Measurements from ENCODE around the gene TNIP1. TPM values are rescaled to one million over a fixed set of nuclear protein-coding genes. Genes with fewer than 3 reads are reported as not detected.

TNIP1 gene
- total RNA-seq, 1 experiment from 2014 or later: 65.7 TPM

DNA sequence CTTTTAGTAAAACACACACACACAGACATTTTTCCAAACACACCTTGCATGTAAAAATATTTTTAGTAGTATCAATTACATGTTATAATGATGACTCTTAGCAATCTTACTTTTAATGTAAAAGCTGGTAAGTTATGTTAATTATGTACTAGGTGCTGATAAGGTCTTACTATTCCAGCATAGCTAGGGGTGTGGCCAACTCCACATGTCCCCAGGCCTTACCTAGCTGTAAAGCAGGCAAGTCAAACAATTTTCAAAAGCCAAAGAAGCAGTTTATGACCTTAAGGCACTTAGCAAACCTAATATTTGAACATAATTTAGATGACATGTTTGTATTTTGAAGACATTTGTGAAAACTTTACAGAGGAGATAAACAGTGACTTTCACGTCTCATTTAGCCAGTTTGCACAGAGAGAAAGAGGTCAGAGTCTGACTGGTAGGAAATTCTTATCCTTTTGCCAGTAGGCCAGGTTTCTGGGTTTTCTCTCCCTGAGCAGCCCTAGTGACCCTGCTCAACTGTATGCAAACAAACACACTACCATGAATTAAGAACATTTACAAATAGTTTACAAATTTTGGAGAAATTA, 86.9 kb downstream of the TNIP1 start:
- Histone ChIP-seq H3K4me1 (peaks cover 19% of the 10 kb centered on the region), H3K4me3 (ENCODE audit: low read depth, low read length) (no peak overlapping the region), H3K9me3 (peaks cover 12% of the 10 kb centered on the region; the same call in 1 of the 2 replicates), H3K27me3 (replicated peaks; ENCODE audit: control insufficient read depth, insufficient read depth, low read length) (no peaks in the 10 kb centered on the region), H3K36me3 (ENCODE audit: control insufficient read depth, insufficient read depth, low read length) (no peaks in the 10 kb centered on the region)
- BruUV-seq (replicated peaks): no TSS peak
- CTCF ChIA-PET: interaction anchor here (0.6 to 1.0 kb wide), 5 partner anchors 8 to 536 kb away, joined by 3 to 9 read pairs (median 4); no protein-coding TSS in a partner anchor
- TF ChIP-seq, protein P1, sequence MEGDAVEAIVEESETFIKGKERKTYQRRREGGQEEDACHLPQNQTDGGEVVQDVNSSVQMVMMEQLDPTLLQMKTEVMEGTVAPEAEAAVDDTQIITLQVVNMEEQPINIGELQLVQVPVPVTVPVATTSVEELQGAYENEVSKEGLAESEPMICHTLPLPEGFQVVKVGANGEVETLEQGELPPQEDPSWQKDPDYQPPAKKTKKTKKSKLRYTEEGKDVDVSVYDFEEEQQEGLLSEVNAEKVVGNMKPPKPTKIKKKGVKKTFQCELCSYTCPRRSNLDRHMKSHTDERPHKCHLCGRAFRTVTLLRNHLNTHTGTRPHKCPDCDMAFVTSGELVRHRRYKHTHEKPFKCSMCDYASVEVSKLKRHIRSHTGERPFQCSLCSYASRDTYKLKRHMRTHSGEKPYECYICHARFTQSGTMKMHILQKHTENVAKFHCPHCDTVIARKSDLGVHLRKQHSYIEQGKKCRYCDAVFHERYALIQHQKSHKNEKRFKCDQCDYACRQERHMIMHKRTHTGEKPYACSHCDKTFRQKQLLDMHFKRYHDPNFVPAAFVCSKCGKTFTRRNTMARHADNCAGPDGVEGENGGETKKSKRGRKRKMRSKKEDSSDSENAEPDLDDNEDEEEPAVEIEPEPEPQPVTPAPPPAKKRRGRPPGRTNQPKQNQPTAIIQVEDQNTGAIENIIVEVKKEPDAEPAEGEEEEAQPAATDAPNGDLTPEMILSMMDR (IDR thresholded peaks at IDR 0.05; ENCODE audit: insufficient read depth in 1 of 2, low read depth in 1 of 2, low read length in 1 of 2, severe bottlenecking in 1 of 2, unreplicated experiment in 1 of 2): no peak
- peaks cover 33% of the 10 kb centered on the region for H3K9me3 Mint-ChIP-seq (ENCODE audit: unreplicated experiment)
- DNase-seq: peak; percentile 73 to 82
- intact Hi-C loops (cut with micrococcal nuclease; ENCODE audit: unreplicated experiment): no loop called here
- H3K36me3 Mint-ChIP-seq (ENCODE audit: insufficient read depth, unreplicated experiment): no peaks in the 10 kb centered on the region
- H3K27ac Mint-ChIP-seq (ENCODE audit: unreplicated experiment): peak overlapping the region; percentile 7
- POLR2A ChIA-PET: no interaction called here
- peaks cover 13% of the 10 kb centered on the region for H3K4me1 Mint-ChIP-seq (ENCODE audit: low read depth, unreplicated experiment)
- no peaks in the 10 kb centered on the region for H3K27me3 Mint-ChIP-seq (ENCODE audit: insufficient read depth, unreplicated experiment)
- no peak overlapping the region for H3K4me3 Mint-ChIP-seq (ENCODE audit: unreplicated experiment)

DNA sequence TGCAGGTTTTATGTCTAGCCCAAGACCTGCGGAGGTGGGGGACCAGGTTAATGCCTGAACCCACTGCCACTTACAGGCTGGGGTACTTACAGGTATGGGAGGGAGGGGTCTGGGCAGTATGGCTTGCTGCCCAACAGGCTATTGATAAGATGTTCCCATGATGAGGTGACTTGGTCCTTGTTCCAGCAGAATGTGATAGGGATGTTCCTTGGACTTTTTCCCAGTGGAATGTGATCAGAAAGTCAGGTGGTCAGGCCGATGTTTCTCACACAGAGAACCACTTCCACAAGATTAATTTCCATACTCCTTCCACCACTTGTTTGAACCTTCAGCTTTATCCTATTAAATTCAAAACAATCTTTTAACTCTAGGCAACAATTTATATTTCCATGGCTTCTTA, 87.4 kb downstream of the TNIP1 start:
- TF ChIP-seq, protein P1 (IDR thresholded peaks at IDR 0.05; ENCODE audit: insufficient read depth in 1 of 2, low read depth in 1 of 2, low read length in 1 of 2, severe bottlenecking in 1 of 2, unreplicated experiment in 1 of 2): no peak
- peaks cover 33% of the 10 kb centered on the region for H3K9me3 Mint-ChIP-seq (ENCODE audit: unreplicated experiment)
- H3K9me3 ChIP-seq: peaks cover 12% of the 10 kb centered on the region; the same call in 1 of the 2 replicates
- peaks cover 13% of the 10 kb centered on the region for H3K4me1 Mint-ChIP-seq (ENCODE audit: low read depth, unreplicated experiment)
- peaks cover 19% of the 10 kb centered on the region for H3K4me1 ChIP-seq
- ChIA-PET CTCF (interaction anchor here (0.6 to 1.0 kb wide), 4 partner anchors 9 to 535 kb away, joined by 3 to 9 read pairs (median 4); no protein-coding TSS in a partner anchor), POLR2A (no interaction called here)
- no peaks in the 10 kb centered on the region for H3K27me3 ChIP-seq (replicated peaks; ENCODE audit: control insufficient read depth, insufficient read depth, low read length)
- H3K36me3 ChIP-seq (ENCODE audit: control insufficient read depth, insufficient read depth, low read length): no peaks in the 10 kb centered on the region
- peak overlapping the region; percentile 7 for H3K27ac Mint-ChIP-seq (ENCODE audit: unreplicated experiment)
- H3K27me3 Mint-ChIP-seq (ENCODE audit: insufficient read depth, unreplicated experiment): no peaks in the 10 kb centered on the region
- no peaks in the 10 kb centered on the region for H3K36me3 Mint-ChIP-seq (ENCODE audit: insufficient read depth, unreplicated experiment)
- no peak overlapping the region for H3K4me3 ChIP-seq (ENCODE audit: low read depth, low read length)
- H3K4me3 Mint-ChIP-seq (ENCODE audit: unreplicated experiment): no peak overlapping the region
- no TSS peak for BruUV-seq (replicated peaks)
- intact Hi-C loops (cut with micrococcal nuclease; ENCODE audit: unreplicated experiment): no loop called here
- DNase-seq: no peak

- H3K36me3 Mint-ChIP-seq (ENCODE audit: insufficient read depth, unreplicated experiment): no peaks in the 10 kb centered on the region
- Histone ChIP-seq H3K4me1 (peaks cover 19% of the 10 kb centered on the region), H3K4me3 (ENCODE audit: low read depth, low read length) (no peak overlapping the region), H3K36me3 (ENCODE audit: control insufficient read depth, insufficient read depth, low read length) (no peaks in the 10 kb centered on the region), H3K27me3 (replicated peaks; ENCODE audit: control insufficient read depth, insufficient read depth, low read length) (no peaks in the 10 kb centered on the region), H3K9me3 (peaks cover 12% of the 10 kb centered on the region; the same call in 1 of the 2 replicates)
- BruUV-seq (replicated peaks): no TSS peak
- H3K27me3 Mint-ChIP-seq (ENCODE audit: insufficient read depth, unreplicated experiment): no peaks in the 10 kb centered on the region
- H3K27ac Mint-ChIP-seq (ENCODE audit: unreplicated experiment): peak overlapping the region; percentile 7
- POLR2A ChIA-PET: no interaction called here
- DNase-seq: no peak
- H3K4me1 Mint-ChIP-seq (ENCODE audit: low read depth, unreplicated experiment): peaks cover 13% of the 10 kb centered on the region
- peaks cover 30% of the 10 kb centered on the region for H3K9me3 Mint-ChIP-seq (ENCODE audit: unreplicated experiment)
- intact Hi-C loops (cut with micrococcal nuclease; ENCODE audit: unreplicated experiment): no loop called here
- CTCF ChIA-PET: no interaction called here
- H3K4me3 Mint-ChIP-seq (ENCODE audit: unreplicated experiment): no peak overlapping the region
- TF ChIP-seq, protein P1 (IDR thresholded peaks at IDR 0.05; ENCODE audit: insufficient read depth in 1 of 2, low read depth in 1 of 2, low read length in 1 of 2, severe bottlenecking in 1 of 2, unreplicated experiment in 1 of 2): no peak
Measured at GRCh38 chr5:150992705-150993104, 88.1 kb downstream of the TNIP1 start.

All from Caco-2 (cell line).